ENCODE measurements around the gene RNF25. TPM values are rescaled to one million over a fixed set of nuclear protein-coding genes. Genes with fewer than 3 reads are reported as not detected.

RNF25 gene
- 21.1 and 29.5 TPM in 2 replicates for total RNA-seq

GRCh38 chr2:218671654-218672566 lies at the start of gene RNF25, which contains the start of gene STK36:
Gene RNF25 (minus strand): TSS chr2:218672002. CDS start chr2:218671970, 32 bp downstream.
Gene STK36 (plus strand): TSS chr2:218672086. CDS start chr2:218672830, 744 bp downstream.
- peak; percentile 81 for DNase-seq (ENCODE audit: low read depth)

- no peak for DNase-seq (ENCODE audit: low read depth)
Observed at GRCh38 chr2:218721488-218721887, 49.7 kb upstream of the RNF25 start.

- no peak for DNase-seq (ENCODE audit: low read depth)
Observed at GRCh38 chr2:218720048-218721041, 48.5 kb upstream of the RNF25 start.

- no peak for DNase-seq (ENCODE audit: low read depth)
Observed at GRCh38 chr2:218719457-218719856, 47.7 kb upstream of the RNF25 start.

GRCh38 chr2:218718058-218718457 lies 46.3 kb upstream of the RNF25 start:
- no peak for DNase-seq (ENCODE audit: low read depth)

- peak; percentile 73 for DNase-seq (ENCODE audit: low read depth)
Observed at GRCh38 chr2:218717262-218717661, 45.5 kb upstream of the RNF25 start.

- no peak for DNase-seq (ENCODE audit: low read depth)
Observed at GRCh38 chr2:218716070-218716469, 44.3 kb upstream of the RNF25 start.

- no peak for DNase-seq (ENCODE audit: low read depth)
Observed at GRCh38 chr2:218713922-218714321, 42.1 kb upstream of the RNF25 start.

GRCh38 chr2:218711550-218711929 lies 39.7 kb upstream of the RNF25 start:
- peak; percentile 88 for DNase-seq (ENCODE audit: low read depth)

- peak; percentile 76 for DNase-seq (ENCODE audit: low read depth)
Observed at GRCh38 chr2:218710687-218711549, 39.1 kb upstream of the RNF25 start, which contains the start of gene TTLL4. Gene TTLL4 (plus strand): TSS chr2:218710835. CDS start chr2:218737677, 26,842 bp downstream.

GRCh38 chr2:218710334-218710686 lies 38.5 kb upstream of the RNF25 start:
- no peak for DNase-seq (ENCODE audit: low read depth)

- DNase-seq (ENCODE audit: low read depth), result no peak
Observed at GRCh38 chr2:218709908-218710307, 38.1 kb upstream of the RNF25 start.

- DNase-seq (ENCODE audit: low read depth), result no peak
Observed at GRCh38 chr2:218708086-218708485, 36.3 kb upstream of the RNF25 start.

GRCh38 chr2:218703341-218703740 lies 31.5 kb upstream of the RNF25 start:
- DNase-seq (ENCODE audit: low read depth), result no peak

- DNase-seq (ENCODE audit: low read depth), result no peak
Observed at GRCh38 chr2:218701806-218702205, 30.0 kb upstream of the RNF25 start.

GRCh38 chr2:218698885-218699284 lies 27.1 kb upstream of the RNF25 start:
- no peak for DNase-seq (ENCODE audit: low read depth)

GRCh38 chr2:218694405-218695145 lies 22.8 kb upstream of the RNF25 start:
- peak; percentile 44 for DNase-seq (ENCODE audit: low read depth)

- no peak for DNase-seq (ENCODE audit: low read depth)
Observed at GRCh38 chr2:218691234-218691633, 19.4 kb upstream of the RNF25 start.

GRCh38 chr2:218687400-218688060 lies 15.7 kb upstream of the RNF25 start:
- DNase-seq (ENCODE audit: low read depth), result peak; percentile 86

- no peak for DNase-seq (ENCODE audit: low read depth)
Observed at GRCh38 chr2:218680061-218680460, 8.3 kb upstream of the RNF25 start.
